Jurkat, Clone E6-1 (cell line): ENCODE data around the gene STK26.
"Not testable (repeated sequence)": the region's sequence is repeated elsewhere in the genome, so short reads cannot be mapped to it uniquely, and the experiment has no call there.

ENCODE experiments used
- DNase-seq: peaks from one replicate; pipeline ENCODE4 v3.0.0-alpha.2; 2011; ENCODE audit warnings: low read depth, low spot score
- H3K4me3 ChIP-seq: 2 replicates; pipeline ENCODE4 v1.5.1; 2011; ENCODE audit warnings: mild to moderate bottlenecking, low read length, control low read depth, moderate library complexity

STK26 gene

GRCh38 chrX:132086672-132087071 lies 63.6 kb downstream of the STK26 start:
- no peak overlapping the region for H3K4me3 ChIP-seq
- DNase-seq = no peak

GRCh38 chrX:132088864-132089263 lies 65.8 kb downstream of the STK26 start:
- no peak for DNase-seq
- no peak overlapping the region for H3K4me3 ChIP-seq

DNA sequence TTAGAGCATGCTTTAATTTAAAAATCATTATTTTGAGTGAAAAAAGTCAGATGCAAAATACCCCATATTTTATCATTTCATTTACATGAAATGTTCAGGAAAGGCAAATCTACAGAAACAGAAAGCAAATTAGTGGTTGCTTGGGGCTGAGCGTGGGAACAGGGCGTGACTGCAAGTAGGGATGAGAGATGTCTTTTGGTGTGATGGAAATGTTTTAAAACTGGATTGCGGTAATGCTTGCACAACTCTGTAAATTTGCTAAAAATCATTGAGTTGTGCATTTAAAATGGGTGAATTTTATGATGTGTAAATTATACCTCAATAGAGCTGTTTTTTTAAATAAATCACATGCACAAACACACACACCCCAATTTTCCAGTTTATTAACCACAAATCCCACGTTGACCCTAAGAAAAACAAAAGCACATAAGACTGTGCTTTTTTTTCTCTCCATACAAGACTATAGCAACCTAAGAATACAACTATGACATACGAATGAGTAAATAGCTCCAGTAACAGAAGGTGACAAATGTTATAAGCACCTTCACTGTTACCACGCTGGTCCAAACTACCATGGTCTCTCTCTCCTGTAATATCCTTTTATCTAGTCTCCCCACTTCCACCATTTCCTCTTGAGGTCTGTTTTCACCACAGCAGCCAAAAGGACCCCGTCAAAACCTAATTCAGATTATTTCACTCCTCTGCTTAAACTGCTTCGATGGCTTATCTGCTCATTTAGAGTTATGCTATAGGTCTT lies 67.5 kb downstream of the STK26 start:
- H3K4me3 ChIP-seq = no peak overlapping the region
- no peak for DNase-seq

- DNase-seq = peak; percentile 38
Observed at GRCh38 chrX:132092439-132093065, 69.5 kb downstream of the STK26 start.

GRCh38 chrX:132093239-132093860 lies 70.2 kb downstream of the STK26 start:
- no peak overlapping the region for H3K4me3 ChIP-seq
- DNase-seq = no peak

More at GRCh38 chrX:132092439-132093065, 69.5 kb downstream of the STK26 start:
- H3K4me3 ChIP-seq = no peak overlapping the region

DNA sequence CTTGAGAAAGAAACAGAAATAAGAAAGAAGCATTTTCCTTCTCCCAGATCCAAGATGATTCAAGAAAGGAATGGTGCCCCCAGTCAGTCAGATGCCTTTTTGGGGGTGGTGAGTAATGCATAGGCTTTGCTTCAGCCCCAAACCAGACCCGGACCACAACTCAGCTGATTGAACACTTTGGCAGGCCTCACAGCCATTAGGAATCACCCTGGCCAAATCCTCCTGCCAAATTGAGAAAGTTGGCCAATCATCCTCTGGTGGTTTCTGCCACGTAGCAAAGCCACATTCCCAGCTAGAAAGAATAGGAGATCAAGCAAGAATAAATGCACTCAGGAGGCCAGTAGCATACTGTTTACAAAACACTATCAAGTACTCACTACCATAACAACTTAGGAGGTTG lies 71.1 kb downstream of the STK26 start:
- no peak for DNase-seq
- H3K4me3 ChIP-seq = no peak overlapping the region

GRCh38 chrX:132098704-132099103 lies 75.6 kb downstream of the STK26 start:
- not testable (repeated sequence) for DNase-seq, H3K4me3 ChIP-seq

DNA sequence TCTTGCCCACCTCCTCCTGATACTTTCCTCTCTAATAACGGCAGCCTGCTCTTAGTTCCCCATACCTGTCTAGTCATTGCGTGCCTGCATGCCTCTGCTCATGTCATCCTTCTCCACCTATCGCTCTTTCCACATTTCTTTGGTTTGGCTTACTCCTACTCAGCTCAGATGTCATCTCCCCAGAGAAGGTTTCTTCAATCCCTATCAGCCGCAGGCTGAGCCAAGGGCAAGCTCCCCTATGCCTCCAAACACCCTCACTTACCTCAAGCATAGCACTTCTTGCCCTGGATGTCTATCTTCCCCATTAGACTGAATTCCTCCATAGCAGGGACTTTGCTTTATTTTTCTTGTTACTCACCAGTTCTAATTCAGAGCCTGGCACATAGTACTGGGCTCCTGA lies 78.1 kb downstream of the STK26 start:
- no peak for DNase-seq

DNA sequence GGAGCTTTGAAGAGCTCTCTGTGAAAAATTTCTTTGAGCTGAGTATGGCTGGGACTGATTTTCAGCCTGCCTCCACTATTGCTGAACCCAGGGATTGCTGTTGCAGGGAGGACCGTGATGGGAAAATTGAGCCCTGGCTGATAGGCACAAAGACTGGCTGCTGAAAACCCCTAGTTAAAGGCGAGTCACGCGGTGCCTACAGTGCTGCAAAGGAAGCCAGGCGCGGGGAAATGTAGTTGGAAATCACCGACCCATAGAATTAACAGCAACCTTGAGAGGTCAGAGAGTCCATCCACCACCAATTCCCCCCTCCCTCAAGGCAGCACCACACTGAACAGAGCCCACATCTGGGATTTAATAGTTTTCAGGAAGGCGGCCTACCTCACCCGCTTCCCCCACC lies 78.7 kb downstream of the STK26 start:
- DNase-seq = no peak
- H3K4me3 ChIP-seq = no peak overlapping the region

More for the DNA sequence above, 78.1 kb downstream of the STK26 start:
- no peak overlapping the region for H3K4me3 ChIP-seq

DNA sequence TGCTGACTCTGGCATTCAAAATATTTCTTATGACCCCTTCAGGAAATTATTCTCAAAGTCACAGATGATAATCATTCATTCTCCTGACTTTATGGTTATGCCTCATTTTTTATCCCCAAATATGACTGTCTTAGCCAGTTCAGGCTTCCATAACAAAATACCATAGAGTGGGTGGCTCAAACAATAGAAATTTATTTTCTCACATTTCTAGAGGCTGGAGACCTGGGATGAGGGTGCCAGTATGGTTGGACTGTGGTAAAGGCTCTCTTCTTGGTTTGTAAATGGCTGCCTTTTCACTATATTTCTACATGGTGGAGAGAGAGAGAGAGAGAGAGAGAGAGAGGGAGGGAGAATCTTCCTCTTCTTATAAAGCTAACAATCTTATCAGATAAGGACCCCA lies 84.2 kb downstream of the STK26 start:
- no peak overlapping the region for H3K4me3 ChIP-seq
- DNase-seq = no peak

DNA sequence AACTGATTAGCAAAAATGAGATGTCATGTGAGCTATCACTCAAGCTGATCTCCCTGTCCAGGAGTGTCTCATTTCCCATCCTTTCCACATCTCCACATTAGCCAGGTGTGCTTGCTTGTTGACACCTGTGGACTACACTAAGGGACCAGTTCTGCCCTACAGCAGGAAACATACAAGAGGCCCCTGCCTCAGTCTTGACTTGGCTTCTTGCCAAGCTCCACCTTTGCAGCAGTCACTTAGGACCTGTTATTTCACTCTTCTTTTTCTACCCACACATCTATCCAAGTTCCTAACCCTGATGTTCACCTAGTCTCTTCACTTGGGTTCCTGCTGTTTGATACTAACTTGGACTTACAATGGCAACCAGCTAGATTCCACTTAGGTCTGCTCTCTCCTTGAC lies 91.5 kb downstream of the STK26 start:
- DNase-seq = no peak
- no peak overlapping the region for H3K4me3 ChIP-seq

- H3K4me3 ChIP-seq = no peak overlapping the region
- no peak for DNase-seq
Observed at GRCh38 chrX:132115792-132116191, 92.7 kb downstream of the STK26 start.

GRCh38 chrX:132118358-132118757 lies 95.3 kb downstream of the STK26 start:
- DNase-seq = no peak
- no peak overlapping the region for H3K4me3 ChIP-seq

- H3K4me3 ChIP-seq = no peak overlapping the region
- no peak for DNase-seq
Observed at GRCh38 chrX:132119283-132119682, 96.2 kb downstream of the STK26 start.

DNA sequence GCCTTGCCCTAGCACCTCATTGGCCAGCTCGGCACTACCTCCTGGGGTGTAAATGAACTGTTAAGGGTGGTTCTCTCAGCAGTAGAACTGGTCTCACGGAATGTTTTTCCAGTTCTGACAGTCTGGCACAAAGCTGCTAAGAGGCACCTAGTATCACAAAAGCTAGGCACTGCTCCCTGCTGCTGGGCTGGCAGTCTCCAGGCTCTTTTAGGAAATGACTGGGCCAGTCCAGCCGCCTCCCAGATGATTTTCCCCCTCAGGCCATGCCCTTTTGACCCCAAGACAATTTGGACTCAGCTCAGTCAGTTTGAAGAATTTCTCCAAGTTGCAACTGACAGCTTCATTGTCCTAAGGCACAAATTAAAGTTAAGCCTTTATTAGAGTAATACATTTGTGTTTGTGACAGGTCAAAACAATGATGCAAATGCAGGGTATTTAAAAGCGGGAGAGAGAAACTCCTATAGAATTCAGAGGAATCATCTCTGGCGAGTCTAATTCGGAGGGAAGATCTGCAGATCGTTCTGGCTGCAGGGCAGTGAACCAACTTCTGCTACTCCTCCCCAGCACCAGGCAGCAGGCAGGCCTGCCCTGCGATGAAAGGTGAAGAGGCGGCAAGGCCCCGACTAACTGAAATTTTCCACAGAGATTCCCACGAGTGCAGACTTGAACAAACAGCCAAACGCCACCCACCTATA lies 96.9 kb downstream of the STK26 start:
- H3K4me3 ChIP-seq = no peak overlapping the region
- DNase-seq = no peak

DNA sequence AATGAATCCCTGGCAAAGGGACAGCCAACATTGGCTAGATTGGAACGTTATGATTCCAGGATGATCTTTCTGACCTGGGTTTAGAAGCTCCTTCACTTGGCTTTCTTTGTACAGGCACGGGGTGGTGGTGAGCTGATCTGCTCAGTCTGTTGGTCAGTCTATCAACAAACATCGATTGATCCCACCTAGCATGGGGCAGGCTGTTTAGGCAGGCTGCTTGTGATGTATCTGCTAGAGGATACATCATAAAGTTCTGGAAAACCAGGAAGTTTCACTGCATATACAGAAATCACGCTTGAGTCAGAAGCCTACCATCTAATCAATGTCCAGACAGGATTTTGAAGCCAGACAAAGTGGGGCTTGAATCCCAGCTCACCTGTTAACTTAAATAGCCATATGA lies 97.8 kb downstream of the STK26 start:
- no peak for DNase-seq
- H3K4me3 ChIP-seq = no peak overlapping the region
